CD1c-positive myeloid dendritic cell (primary cell): ENCODE data around the gene ADARB2.
"Not testable (repeated sequence)": the region's sequence is repeated elsewhere in the genome, so short reads cannot be mapped to it uniquely, and the experiment has no call there.

Source experiments
- DNase-seq: peaks from one replicate; pipeline ENCODE4 v3.0.0-alpha.2; 2016; ENCODE audit errors: extremely low spot score

Gene ADARB2

GRCh38 chr10:1358860-1359625 lies 378.3 kb downstream of the ADARB2 start:
- peak; percentile 21 for DNase-seq

GRCh38 chr10:1358147-1358546 lies 379.2 kb downstream of the ADARB2 start:
- DNase-seq: no peak

GRCh38 chr10:1356349-1356748 lies 381.0 kb downstream of the ADARB2 start:
- no peak for DNase-seq

- DNase-seq: no peak
Observed at GRCh38 chr10:1354809-1355710, 382.3 kb downstream of the ADARB2 start.

- DNase-seq: not testable (repeated sequence)
Observed at GRCh38 chr10:1352296-1352695, 385.0 kb downstream of the ADARB2 start.

GRCh38 chr10:1348773-1349050 lies 388.6 kb downstream of the ADARB2 start:
- no peak for DNase-seq

- no peak for DNase-seq
Observed at GRCh38 chr10:1347962-1348772, 389.2 kb downstream of the ADARB2 start.

GRCh38 chr10:1347525-1347924 lies 389.8 kb downstream of the ADARB2 start:
- DNase-seq: no peak

- no peak for DNase-seq
Observed at GRCh38 chr10:1346201-1346600, 391.1 kb downstream of the ADARB2 start.

- no peak for DNase-seq
Observed at GRCh38 chr10:1345368-1345767, 392.0 kb downstream of the ADARB2 start.

- DNase-seq: no peak
Observed at GRCh38 chr10:1344846-1345245, 392.5 kb downstream of the ADARB2 start.

GRCh38 chr10:1344408-1344807 lies 392.9 kb downstream of the ADARB2 start:
- no peak for DNase-seq

GRCh38 chr10:1343176-1343575 lies 394.1 kb downstream of the ADARB2 start:
- DNase-seq: no peak

GRCh38 chr10:1341052-1341451 lies 396.3 kb downstream of the ADARB2 start:
- not testable (repeated sequence) for DNase-seq

GRCh38 chr10:1339396-1339795 lies 397.9 kb downstream of the ADARB2 start:
- no peak for DNase-seq

GRCh38 chr10:1335642-1336041 lies 401.7 kb downstream of the ADARB2 start:
- DNase-seq: no peak

GRCh38 chr10:1333981-1334380 lies 403.3 kb downstream of the ADARB2 start:
- no peak for DNase-seq

- DNase-seq: no peak
Observed at GRCh38 chr10:1331560-1331959, 405.8 kb downstream of the ADARB2 start.

- DNase-seq: no peak
Observed at GRCh38 chr10:1329622-1330021, 407.7 kb downstream of the ADARB2 start.

GRCh38 chr10:1328981-1329614 lies 408.2 kb downstream of the ADARB2 start:
- DNase-seq: no peak

GRCh38 chr10:1328161-1328823 lies 409.0 kb downstream of the ADARB2 start:
- DNase-seq: no peak
